Measurements from ENCODE around the gene LAMA3.

Gene LAMA3

GRCh38 chr18:23943903-23944624, 254.8 kb downstream of the LAMA3 start:
- TF ChIP-seq CTCF (conservative IDR thresholded peaks at IDR 0.05; ENCODE audit: low read depth, low read length) = no peak
- DNase-seq (ENCODE audit: low read depth) = peak; percentile 96
- no peak overlapping the region for H3K4me3 ChIP-seq (ENCODE audit: low read length)

GRCh38 chr18:23945416-23946079, 256.3 kb downstream of the LAMA3 start:
- no peak overlapping the region for H3K4me3 ChIP-seq (ENCODE audit: low read length)
- no peak for DNase-seq (ENCODE audit: low read depth)
- TF ChIP-seq CTCF (conservative IDR thresholded peaks at IDR 0.05; ENCODE audit: low read depth, low read length) = no peak

- no peak for DNase-seq (ENCODE audit: low read depth)
- TF ChIP-seq CTCF (conservative IDR thresholded peaks at IDR 0.05; ENCODE audit: low read depth, low read length) = no peak
- no peak overlapping the region for H3K4me3 ChIP-seq (ENCODE audit: low read length)
These were observed 260.6 kb downstream of the LAMA3 start for GRCh38 chr18:23949863-23950262.

- no peak overlapping the region for H3K4me3 ChIP-seq (ENCODE audit: low read length)
- DNase-seq (ENCODE audit: low read depth) = no peak
- TF ChIP-seq CTCF (conservative IDR thresholded peaks at IDR 0.05; ENCODE audit: low read depth, low read length) = no peak
These were observed 261.4 kb downstream of the LAMA3 start for GRCh38 chr18:23950644-23951043.

GRCh38 chr18:23951206-23951605, 262.0 kb downstream of the LAMA3 start:
- no peak for DNase-seq (ENCODE audit: low read depth)
- H3K4me3 ChIP-seq (ENCODE audit: low read length) = no peak overlapping the region
- TF ChIP-seq CTCF (conservative IDR thresholded peaks at IDR 0.05; ENCODE audit: low read depth, low read length) = no peak

- DNase-seq (ENCODE audit: low read depth) = no peak
- TF ChIP-seq CTCF (conservative IDR thresholded peaks at IDR 0.05; ENCODE audit: low read depth, low read length) = no peak
- H3K4me3 ChIP-seq (ENCODE audit: low read length) = no peak overlapping the region
These were observed 264.7 kb downstream of the LAMA3 start for GRCh38 chr18:23953984-23954383.

GRCh38 chr18:23956483-23956882, 267.2 kb downstream of the LAMA3 start:
- DNase-seq (ENCODE audit: low read depth) = no peak
- no peak for TF ChIP-seq CTCF (conservative IDR thresholded peaks at IDR 0.05; ENCODE audit: low read depth, low read length)

More at GRCh38 chr18:23956483-23956882, 267.2 kb downstream of the LAMA3 start:
- no peak overlapping the region for H3K4me3 ChIP-seq (ENCODE audit: low read length)

Measured in retinal pigment epithelial cell (primary cell).